Activated naive CD4-positive, alpha-beta T cell treated with anti-CD3 and anti-CD28 coated beads, Interleukin-2, amount 50 U/mL, for 24 hours (primary cell): ENCODE measurements around the gene PRSS48.
"Not testable (repeated sequence)": the region's sequence is repeated elsewhere in the genome, so short reads cannot be mapped to it uniquely, and the experiment has no call there.

Experiments
- H3K27ac Mint-ChIP-seq: one replicate; pipeline ENCODE4 v1.8.0; 2021; ENCODE audit warnings: mild to moderate bottlenecking, mixed read lengths
- H3K27me3 Mint-ChIP-seq: one replicate; pipeline ENCODE4 v1.8.0; 2021; ENCODE audit warnings: mixed read lengths
- H3K36me3 Mint-ChIP-seq: one replicate; pipeline ENCODE4 v1.8.0; 2021; ENCODE audit warnings: mixed read lengths
- H3K4me1 Mint-ChIP-seq: one replicate; pipeline ENCODE4 v1.8.0; 2021; ENCODE audit warnings: mixed read lengths
- H3K4me3 Mint-ChIP-seq: one replicate; pipeline ENCODE4 v1.8.0; 2021; ENCODE audit warnings: mild to moderate bottlenecking, mixed read lengths
- H3K9me3 Mint-ChIP-seq: one replicate; pipeline ENCODE4 v1.8.0; 2021; ENCODE audit warnings: mixed read lengths

The PRSS48 gene

DNA sequence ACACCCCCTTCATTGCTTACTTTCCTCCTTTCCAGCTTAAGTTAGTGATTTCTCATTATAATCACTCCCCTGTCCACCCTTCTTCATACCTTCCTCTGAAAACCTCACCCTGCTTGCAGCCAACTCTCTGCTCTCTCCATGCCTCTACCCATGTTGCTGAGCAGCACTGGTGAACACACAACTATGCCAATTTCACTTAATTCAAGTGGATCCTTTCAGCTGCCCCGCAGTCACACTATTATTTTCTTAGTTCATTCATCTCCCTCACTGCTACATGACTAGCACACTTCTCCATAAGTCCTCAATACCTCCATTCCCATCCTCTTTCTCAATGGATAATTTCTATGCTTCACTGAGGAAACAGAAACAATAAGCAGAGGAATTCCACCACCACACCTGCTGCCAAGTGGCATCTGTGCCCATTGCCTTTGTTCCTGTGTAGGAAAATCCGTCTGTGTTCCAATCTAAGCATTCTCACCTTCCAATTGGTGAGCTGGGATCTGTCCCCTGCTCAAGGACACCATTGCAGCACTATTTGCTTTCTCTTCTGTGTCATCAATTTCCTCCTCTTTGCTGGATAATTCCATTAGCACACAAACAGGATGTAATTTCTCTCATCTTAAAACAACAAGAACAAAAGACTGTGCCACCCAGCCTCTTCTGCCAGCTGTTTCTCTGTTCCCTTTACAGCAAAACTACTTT is 25.2 kb upstream of the PRSS48 start:
- H3K4me3 Mint-ChIP-seq: no peak overlapping the region
- H3K4me1 Mint-ChIP-seq: no peaks in the 10 kb centered on the region
- no peaks in the 10 kb centered on the region for H3K9me3 Mint-ChIP-seq
- H3K27me3 Mint-ChIP-seq: no peaks in the 10 kb centered on the region
- H3K27ac Mint-ChIP-seq: no peak overlapping the region
- no peaks in the 10 kb centered on the region for H3K36me3 Mint-ChIP-seq

DNA sequence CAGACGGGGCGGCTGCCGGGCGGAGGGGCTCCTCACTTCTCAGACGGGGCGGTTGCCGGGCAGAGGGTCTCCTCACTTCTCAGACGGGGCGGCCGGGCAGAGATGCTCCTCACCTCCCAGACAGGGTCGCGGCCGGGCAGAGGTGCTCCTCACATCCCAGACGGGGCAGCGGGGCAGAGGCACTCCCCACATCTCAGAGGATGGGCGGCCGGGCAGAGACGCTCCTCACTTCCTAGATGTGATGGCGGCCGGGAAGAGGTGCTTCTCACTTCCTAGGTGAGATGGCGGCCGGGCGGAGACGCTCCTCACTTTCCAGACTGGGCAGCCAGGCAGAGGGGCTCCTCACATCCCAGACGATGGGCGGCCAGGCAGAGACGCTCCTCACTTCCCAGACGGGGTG is 21.7 kb upstream of the PRSS48 start:
- H3K4me1 Mint-ChIP-seq, H3K27ac Mint-ChIP-seq, H3K36me3 Mint-ChIP-seq, H3K4me3 Mint-ChIP-seq, H3K9me3 Mint-ChIP-seq, H3K27me3 Mint-ChIP-seq: not testable (repeated sequence)

DNA sequence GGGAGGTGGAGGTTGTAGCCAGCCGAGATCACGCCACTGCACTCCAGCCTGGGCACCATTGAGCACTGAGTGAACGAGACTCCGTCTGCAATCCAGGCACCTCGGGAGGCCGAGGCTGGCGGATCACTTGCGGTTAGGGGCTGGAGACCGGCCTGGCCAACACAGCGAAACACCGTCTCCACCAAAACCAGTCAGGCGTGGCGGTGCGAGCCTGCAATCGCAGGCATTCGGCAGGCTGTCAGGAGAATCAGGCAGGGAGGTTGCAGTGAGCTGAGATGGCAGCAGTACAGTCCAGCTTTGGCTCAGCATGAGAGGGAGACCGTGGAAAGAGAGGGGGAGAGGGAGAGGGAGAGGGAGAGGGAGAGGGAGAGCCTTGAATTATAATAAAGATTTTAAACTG is 21.3 kb upstream of the PRSS48 start:
- H3K36me3 Mint-ChIP-seq, H3K27me3 Mint-ChIP-seq, H3K27ac Mint-ChIP-seq, H3K9me3 Mint-ChIP-seq, H3K4me3 Mint-ChIP-seq, H3K4me1 Mint-ChIP-seq: not testable (repeated sequence)

DNA sequence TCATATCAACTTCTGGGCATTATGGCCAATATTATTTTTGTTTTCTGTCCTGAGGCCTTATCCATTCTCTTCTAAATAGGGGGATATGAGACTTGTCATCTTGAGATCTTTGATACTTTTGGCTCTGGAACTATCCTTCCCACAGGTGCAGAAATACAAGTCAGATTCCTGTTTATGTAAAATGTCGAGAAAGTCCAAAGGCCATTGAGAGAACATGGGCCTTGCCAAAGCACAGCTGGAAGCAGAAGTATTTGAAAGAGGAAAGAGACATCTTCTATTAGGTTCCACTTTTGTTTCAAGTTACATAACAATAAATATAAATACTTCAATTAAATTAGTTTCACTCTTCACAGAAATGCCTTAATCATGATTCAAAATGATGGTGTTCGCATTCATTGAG is 20.8 kb upstream of the PRSS48 start:
- Mint-ChIP-seq H3K4me1 (no peaks in the 10 kb centered on the region), H3K27ac (no peak overlapping the region), H3K27me3 (peaks cover 1% of the 10 kb centered on the region)

DNA sequence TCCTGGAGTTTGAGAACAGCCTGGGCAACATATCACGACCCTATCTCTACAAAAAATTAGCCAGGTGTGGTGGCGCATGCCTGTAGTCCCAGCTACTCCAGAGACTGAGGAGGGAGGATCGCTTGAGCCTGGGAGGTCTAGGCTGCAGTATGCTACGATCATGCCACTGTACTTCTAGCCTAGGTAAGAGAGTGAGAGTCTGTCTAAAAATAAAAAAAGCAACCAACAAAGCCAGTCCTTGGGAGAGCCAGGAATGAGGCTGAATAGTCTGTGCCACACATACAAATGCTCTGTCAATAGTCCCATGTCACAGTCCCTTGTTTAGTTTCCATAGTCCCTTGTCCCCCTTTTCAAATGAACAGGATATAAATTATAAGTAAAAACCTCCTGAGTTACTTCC is 19.3 kb upstream of the PRSS48 start:
- H3K36me3 Mint-ChIP-seq: no peaks in the 10 kb centered on the region
- H3K9me3 Mint-ChIP-seq: no peaks in the 10 kb centered on the region
- no peak overlapping the region for H3K27ac Mint-ChIP-seq
- no peaks in the 10 kb centered on the region for H3K4me1 Mint-ChIP-seq
- peaks cover 1% of the 10 kb centered on the region for H3K27me3 Mint-ChIP-seq
- no peak overlapping the region for H3K4me3 Mint-ChIP-seq

More for the DNA sequence above, 20.8 kb upstream of the PRSS48 start:
- no peak overlapping the region for H3K4me3 Mint-ChIP-seq
- H3K36me3 Mint-ChIP-seq: no peaks in the 10 kb centered on the region
- H3K9me3 Mint-ChIP-seq: no peaks in the 10 kb centered on the region

DNA sequence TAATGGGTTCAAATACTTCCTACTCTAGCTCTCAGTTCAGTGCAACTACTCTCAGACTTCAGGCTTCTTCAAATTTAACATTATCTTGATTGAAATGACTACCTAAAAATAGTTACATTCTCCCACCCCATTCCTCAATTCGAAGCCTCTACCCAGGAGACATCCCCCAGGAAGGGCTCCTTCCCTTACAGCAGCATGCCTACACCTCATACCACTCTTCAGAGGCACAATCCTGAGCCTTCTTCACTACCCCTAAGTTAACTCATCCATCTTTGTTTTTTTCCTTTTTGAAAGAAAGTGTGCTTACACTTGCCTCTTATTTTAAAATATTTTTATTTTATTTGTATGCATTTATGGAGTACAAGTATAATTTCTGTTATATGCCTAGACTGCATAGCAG is 17.2 kb upstream of the PRSS48 start:
- no peak overlapping the region for H3K4me3 Mint-ChIP-seq
- no peaks in the 10 kb centered on the region for H3K9me3 Mint-ChIP-seq
- no peaks in the 10 kb centered on the region for H3K36me3 Mint-ChIP-seq
- H3K27me3 Mint-ChIP-seq: peaks cover 1% of the 10 kb centered on the region
- H3K4me1 Mint-ChIP-seq: no peaks in the 10 kb centered on the region
- H3K27ac Mint-ChIP-seq: no peak overlapping the region

DNA sequence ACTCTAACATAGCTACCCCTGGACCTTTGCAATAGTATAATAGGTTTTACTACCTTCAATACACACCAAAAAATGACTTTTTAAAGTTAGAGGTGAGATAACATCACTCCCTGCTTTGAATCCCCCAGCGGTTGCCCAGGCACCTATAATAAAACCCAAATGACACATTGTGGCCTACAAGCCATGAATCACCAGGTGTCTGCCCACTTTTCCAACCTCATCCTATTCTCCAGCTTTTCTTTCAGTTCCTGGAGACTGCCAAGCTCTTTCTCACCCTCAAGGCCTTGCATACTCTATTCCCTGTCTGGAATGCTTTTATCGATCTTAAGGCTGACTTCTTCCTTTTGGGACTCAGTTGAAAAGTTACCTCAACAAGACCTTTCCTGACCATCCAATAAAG is 16.4 kb upstream of the PRSS48 start:
- Mint-ChIP-seq H3K4me3 (no peak overlapping the region), H3K36me3 (no peaks in the 10 kb centered on the region), H3K27me3 (peaks cover 1% of the 10 kb centered on the region), H3K4me1 (no peaks in the 10 kb centered on the region), H3K9me3 (no peaks in the 10 kb centered on the region), H3K27ac (no peak overlapping the region)

DNA sequence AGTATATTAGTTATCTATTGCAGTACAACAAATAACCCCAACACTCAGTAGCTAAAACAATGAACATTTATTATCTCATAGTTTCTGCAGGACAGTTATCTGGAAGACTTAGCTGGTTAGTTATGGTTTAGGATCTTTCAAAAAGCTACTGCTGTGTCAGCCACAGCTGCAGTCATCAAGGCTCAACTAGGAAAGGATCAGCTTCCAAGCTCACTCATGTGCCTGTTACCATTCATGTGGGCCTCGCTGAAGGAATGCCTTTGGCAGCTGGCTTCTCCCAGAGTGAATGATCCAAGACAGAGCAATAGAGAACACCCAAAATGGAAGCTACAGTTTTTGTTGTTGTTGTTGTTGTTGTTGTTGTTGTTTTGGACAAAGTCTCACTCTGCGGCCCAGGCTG is 13.5 kb upstream of the PRSS48 start:
- Mint-ChIP-seq H3K27ac (no peak overlapping the region), H3K4me3 (no peak overlapping the region), H3K9me3 (no peaks in the 10 kb centered on the region)

DNA sequence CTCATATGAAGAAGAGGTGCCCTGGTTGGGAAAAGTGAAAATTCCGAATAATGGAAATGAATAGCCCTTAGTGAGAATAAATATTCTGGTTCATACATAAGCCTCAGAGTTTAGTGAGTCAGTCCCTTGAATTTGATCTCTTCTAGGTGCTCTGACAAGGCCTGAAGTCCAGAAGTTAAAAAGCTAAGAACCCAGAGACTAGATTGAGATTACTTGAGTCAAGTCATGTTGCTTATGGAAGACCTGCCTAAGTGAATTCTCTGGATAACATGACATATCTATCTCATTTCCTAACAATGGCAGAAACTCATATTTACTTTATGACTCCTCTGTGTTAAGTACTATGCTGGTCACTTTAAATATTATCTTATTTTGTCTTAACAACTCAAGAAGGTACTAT is 10.5 kb upstream of the PRSS48 start:
- Mint-ChIP-seq H3K36me3 (no peaks in the 10 kb centered on the region), H3K9me3 (no peaks in the 10 kb centered on the region), H3K27me3 (peaks cover 1% of the 10 kb centered on the region), H3K4me1 (no peaks in the 10 kb centered on the region), H3K4me3 (no peak overlapping the region), H3K27ac (no peak overlapping the region)

More for the DNA sequence above, 13.5 kb upstream of the PRSS48 start:
- Mint-ChIP-seq H3K36me3 (no peaks in the 10 kb centered on the region), H3K27me3 (peaks cover 1% of the 10 kb centered on the region), H3K4me1 (no peaks in the 10 kb centered on the region)

DNA sequence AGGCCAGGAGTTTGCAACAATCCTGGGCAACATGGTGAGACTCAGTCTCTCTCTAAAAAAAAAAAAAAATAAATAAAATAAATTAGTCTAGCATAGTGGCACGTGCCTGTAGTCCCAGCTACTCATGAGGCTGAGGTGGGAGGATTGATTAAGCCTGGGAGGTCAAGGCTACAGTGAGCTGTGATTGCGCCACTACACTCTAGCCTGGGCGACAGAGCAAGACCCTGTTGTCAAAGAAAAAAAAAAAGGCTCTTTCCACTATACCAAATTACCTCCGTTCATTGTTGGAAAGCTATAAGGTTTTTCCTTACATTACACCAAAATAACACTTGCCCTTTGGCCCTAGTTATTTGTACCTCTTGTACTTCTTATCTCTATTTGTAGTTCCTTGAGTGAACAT is 9.9 kb upstream of the PRSS48 start:
- Mint-ChIP-seq H3K27ac (no peak overlapping the region), H3K36me3 (no peaks in the 10 kb centered on the region), H3K4me1 (no peaks in the 10 kb centered on the region), H3K27me3 (peaks cover 4% of the 10 kb centered on the region), H3K9me3 (no peaks in the 10 kb centered on the region), H3K4me3 (no peak overlapping the region)

DNA sequence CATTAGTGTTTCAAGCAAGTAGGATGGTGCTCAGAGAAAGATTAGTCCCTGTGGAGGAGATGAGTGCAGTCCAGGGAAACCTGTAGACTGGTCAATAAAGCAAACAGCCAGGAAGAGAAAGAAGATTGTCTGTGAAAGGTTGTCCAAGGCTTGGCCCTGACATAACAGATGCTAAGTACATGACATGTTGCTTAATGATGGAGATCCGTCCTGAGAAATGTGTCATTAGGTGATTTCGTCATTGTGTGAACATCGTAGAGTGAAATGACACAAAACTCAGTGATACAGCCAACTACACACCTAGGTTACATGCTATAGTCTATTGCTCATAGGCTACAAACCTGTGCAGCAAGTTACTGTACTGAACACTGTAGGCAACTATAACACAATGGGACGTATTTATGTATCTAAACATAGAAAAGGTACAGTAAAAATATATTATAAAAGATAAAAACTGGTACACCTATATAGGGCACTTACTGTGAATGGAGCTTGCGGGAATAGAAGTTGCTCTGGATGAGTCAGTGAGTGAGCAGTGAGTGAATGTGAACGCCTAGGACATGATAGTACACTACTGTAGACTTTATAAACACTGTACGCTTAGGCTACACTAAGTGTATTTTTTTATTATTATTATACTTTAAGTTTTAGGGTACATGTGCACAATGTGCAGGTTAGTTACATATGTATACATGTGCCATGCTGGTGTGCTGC is 9.0 kb upstream of the PRSS48 start:
- peaks cover 4% of the 10 kb centered on the region for H3K27me3 Mint-ChIP-seq
- no peaks in the 10 kb centered on the region for H3K36me3 Mint-ChIP-seq
- H3K4me1 Mint-ChIP-seq: no peaks in the 10 kb centered on the region
- H3K27ac Mint-ChIP-seq: no peak overlapping the region
- H3K9me3 Mint-ChIP-seq: no peaks in the 10 kb centered on the region
- H3K4me3 Mint-ChIP-seq: no peak overlapping the region

DNA sequence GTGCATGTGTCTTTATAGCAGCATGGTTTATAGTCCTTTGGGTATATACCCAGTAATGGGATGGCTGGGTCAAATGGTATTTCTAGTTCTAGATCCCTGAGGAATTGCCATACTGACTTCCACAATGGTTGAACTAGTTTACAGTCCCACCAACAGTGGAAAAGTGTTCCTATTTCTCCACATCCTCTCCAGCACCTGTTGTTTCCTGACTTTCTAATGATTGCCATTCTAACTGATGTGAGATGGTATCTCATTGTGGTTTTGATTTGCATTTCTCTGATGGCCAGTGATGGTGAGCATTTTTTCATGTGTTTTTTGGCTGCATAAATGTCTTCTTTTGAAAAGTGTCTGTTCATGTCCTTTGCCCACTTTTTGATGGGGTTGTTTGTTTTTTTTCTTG is 8.1 kb upstream of the PRSS48 start:
- H3K9me3 Mint-ChIP-seq, H3K4me3 Mint-ChIP-seq: not testable (repeated sequence)

DNA sequence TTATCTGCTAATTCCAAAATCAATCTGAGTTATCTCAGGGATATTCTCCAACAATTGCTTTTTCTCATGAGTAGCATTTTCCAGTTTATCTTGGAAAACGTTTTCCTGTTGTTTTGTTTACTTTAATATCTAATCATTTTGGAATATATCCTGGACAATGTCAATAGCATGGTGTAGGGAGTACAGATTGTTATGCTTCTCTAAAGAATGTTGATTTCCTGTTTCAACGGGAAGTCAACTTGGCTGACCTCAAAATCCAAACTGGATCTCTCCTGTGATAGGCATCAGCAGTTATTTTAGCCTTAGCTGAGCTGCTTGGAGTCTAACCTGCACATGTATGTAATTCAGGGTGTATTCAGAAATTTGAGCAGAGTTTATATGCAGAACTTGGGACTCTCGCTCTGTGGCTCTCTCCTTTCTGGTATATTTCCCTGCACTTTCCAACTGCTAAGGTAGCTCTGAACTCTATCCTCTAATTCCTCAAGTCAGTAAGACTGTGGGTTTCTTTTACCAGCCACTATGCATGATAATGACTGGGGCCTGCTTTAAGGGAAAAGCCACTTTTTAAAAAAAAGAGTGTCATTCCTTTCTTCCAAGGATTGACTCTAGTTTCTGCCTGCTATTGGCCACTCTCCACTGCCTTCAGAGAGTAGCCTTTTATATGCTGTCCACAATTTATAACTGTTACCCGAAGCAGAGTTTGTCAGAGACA is 7.7 kb downstream of the PRSS48 start:
- H3K9me3 Mint-ChIP-seq: peaks cover 6% of the 10 kb centered on the region
- H3K4me1 Mint-ChIP-seq: no peaks in the 10 kb centered on the region
- H3K27me3 Mint-ChIP-seq: no peaks in the 10 kb centered on the region
- H3K4me3 Mint-ChIP-seq: no peak overlapping the region
- peaks cover 4% of the 10 kb centered on the region for H3K36me3 Mint-ChIP-seq
- no peak overlapping the region for H3K27ac Mint-ChIP-seq

More for the DNA sequence above, 8.1 kb upstream of the PRSS48 start:
- not testable (repeated sequence) for H3K36me3 Mint-ChIP-seq, H3K27me3 Mint-ChIP-seq, H3K27ac Mint-ChIP-seq, H3K4me1 Mint-ChIP-seq

DNA sequence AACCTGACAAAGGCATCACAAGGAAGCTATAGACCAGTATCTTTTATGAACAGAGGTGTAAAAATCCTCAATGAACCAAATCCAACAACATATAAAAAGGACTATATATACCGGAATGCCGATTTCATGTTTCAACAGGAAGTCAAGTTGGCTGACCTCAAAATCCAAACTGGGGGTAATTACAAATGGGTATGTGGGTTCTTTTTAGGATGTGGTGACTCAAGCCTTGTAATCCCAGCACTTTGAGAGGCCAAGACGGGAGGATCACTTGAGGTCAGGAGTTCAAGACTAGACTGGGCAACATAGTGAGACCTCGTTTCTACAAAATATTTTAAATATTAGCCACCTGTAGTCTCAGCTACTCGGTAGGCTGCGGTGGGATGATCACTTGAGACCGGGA is 10.4 kb downstream of the PRSS48 start:
- no peaks in the 10 kb centered on the region for H3K27me3 Mint-ChIP-seq
- H3K4me1 Mint-ChIP-seq: no peaks in the 10 kb centered on the region
- H3K27ac Mint-ChIP-seq: no peak overlapping the region
- H3K4me3 Mint-ChIP-seq: no peak overlapping the region
- peaks cover 6% of the 10 kb centered on the region for H3K9me3 Mint-ChIP-seq
- H3K36me3 Mint-ChIP-seq: peaks cover 4% of the 10 kb centered on the region

DNA sequence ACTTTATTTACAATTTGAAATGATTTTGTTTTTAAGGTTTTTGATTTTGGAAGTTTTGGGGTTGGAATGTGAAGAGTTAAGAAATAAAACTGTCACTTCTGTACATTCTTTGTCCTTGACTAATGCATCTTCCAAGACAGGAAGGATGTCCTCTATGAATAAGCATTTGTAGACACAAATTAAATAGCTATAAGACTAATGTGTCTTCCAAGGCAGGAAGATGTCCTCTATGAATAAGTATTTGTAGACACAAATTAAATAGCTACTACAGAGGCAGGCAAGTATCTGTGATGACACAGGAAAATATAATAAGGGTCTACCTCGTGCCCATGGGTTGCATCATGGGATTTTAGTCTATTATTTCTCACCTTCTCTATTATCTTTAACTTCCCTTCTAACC is 14.5 kb downstream of the PRSS48 start:
- H3K4me1 Mint-ChIP-seq: no peaks in the 10 kb centered on the region
- no peaks in the 10 kb centered on the region for H3K36me3 Mint-ChIP-seq

DNA sequence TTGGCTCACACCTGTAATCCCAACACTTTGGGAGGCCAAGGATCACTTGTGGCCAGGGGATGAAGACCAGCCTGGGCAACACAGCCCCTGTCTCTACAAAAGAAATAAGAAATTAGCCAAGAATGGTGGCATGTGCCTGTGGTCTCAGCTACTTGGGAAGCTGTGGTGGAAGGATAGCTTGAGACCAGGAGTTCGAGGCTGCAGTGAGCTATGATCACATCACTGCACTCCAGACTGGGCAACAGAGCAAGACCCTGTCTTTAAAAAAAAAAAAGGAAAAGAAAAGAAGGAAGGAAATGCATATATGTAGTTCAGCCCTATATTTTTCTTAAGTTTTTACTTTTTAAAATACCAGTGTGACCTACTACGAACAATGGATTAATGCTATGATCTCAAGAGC is 15.1 kb downstream of the PRSS48 start:
- Mint-ChIP-seq H3K27me3 (no peaks in the 10 kb centered on the region), H3K4me3 (no peak overlapping the region), H3K9me3 (no peaks in the 10 kb centered on the region), H3K27ac (no peak overlapping the region), H3K36me3 (no peaks in the 10 kb centered on the region), H3K4me1 (no peaks in the 10 kb centered on the region)

More for the DNA sequence above, 14.5 kb downstream of the PRSS48 start:
- Mint-ChIP-seq H3K27me3 (no peaks in the 10 kb centered on the region), H3K9me3 (no peaks in the 10 kb centered on the region), H3K27ac (no peak overlapping the region), H3K4me3 (no peak overlapping the region)
